IPS DF 6.9 (cell line): Measurements from ENCODE around the gene BRD1.

Experiments used
- DNase-seq: peaks from one replicate; pipeline ENCODE4 v3.0.0-alpha.2; 2013; ENCODE audit warnings: low read depth, low spot score
- H3K27ac ChIP-seq: one replicate; pipeline ENCODE4 v1.5.1; 2013; ENCODE audit warnings: low read length, control low read depth
- H3K27me3 ChIP-seq: 2 replicates; pipeline ENCODE4 v1.6.1; 2013; ENCODE audit warnings: mild to moderate bottlenecking, low read length; ENCODE audit not compliant: control insufficient read depth, insufficient read depth
- H3K36me3 ChIP-seq: 2 replicates; pipeline ENCODE4 v1.6.1; 2013; ENCODE audit warnings: low read length; ENCODE audit not compliant: control insufficient read depth, insufficient read depth
- H3K4me1 ChIP-seq: 2 replicates; pipeline ENCODE4 v1.6.1; 2013; ENCODE audit warnings: low read length; ENCODE audit not compliant: control insufficient read depth, insufficient read depth
- H3K4me3 ChIP-seq: 2 replicates; pipeline ENCODE4 v1.5.1; 2013; ENCODE audit warnings: mild to moderate bottlenecking, low read length
- H3K9me3 ChIP-seq: 2 replicates; pipeline ENCODE4 v1.6.1; 2013; ENCODE audit warnings: low read length, inconsistent platforms; ENCODE audit not compliant: control insufficient read depth, insufficient read depth
- WGBS: extraction: QIAGEN DNeasy Blood & Tissue Kit; methylation state at CpG from one replicate; pipeline ENCODE4 v1.1.7; 2013; ENCODE audit warnings: mixed read lengths, missing lambda C conversion rate; ENCODE audit not compliant: insufficient read length, insufficient coverage; 5-methylcytosine and 5-hydroxymethylcytosine counted together

BRD1 gene

GRCh38 chr22:49811020-49811791 is 16.5 kb downstream of the BRD1 start:
- Histone ChIP-seq H3K27ac (no peak overlapping the region), H3K4me3 (no peak overlapping the region), H3K36me3 (peaks cover 4% of the 10 kb centered on the region; the same call in 1 of the 2 replicates), H3K9me3 (no peaks in the 10 kb centered on the region), H3K27me3 (no peaks in the 10 kb centered on the region), H3K4me1 (peaks cover 3% of the 10 kb centered on the region; the same call in 1 of the 2 replicates)
- no CpG with 5 or more reads among the region's 18 CpGs for WGBS
- no peak for DNase-seq

- Histone ChIP-seq H3K4me3 (no peak overlapping the region), H3K27me3 (no peaks in the 10 kb centered on the region), H3K9me3 (no peaks in the 10 kb centered on the region), H3K36me3 (peaks cover 3% of the 10 kb centered on the region; the same call in 1 of the 2 replicates), H3K27ac (no peak overlapping the region), H3K4me1 (peaks cover 3% of the 10 kb centered on the region; the same call in 1 of the 2 replicates)
- DNase-seq: no peak
- WGBS: no CpG with 5 or more reads among the region's 5 CpGs
Measured at GRCh38 chr22:49810363-49811019, 17.2 kb downstream of the BRD1 start.

GRCh38 chr22:49807780-49808708 is 19.6 kb downstream of the BRD1 start:
- H3K4me3 ChIP-seq: no peak overlapping the region
- no peaks in the 10 kb centered on the region for H3K9me3 ChIP-seq
- no CpG with 5 or more reads among the region's 14 CpGs for whole genome bisulfite sequencing
- 0 out of 2 replicates have a peak, but pooled peaks cover 4% of the 10 kb centered on the region for H3K36me3 ChIP-seq
- H3K27ac ChIP-seq: no peak overlapping the region
- no peaks in the 10 kb centered on the region for H3K27me3 ChIP-seq
- peaks cover 3% of the 10 kb centered on the region; the same call in 1 of the 2 replicates for H3K4me1 ChIP-seq
- no peak for DNase-seq

- WGBS: no CpG with 5 or more reads among the region's 8 CpGs
- no peaks in the 10 kb centered on the region for H3K27me3 ChIP-seq
- H3K4me1 ChIP-seq: no peaks in the 10 kb centered on the region
- no peaks in the 10 kb centered on the region for H3K9me3 ChIP-seq
- no peak overlapping the region for H3K27ac ChIP-seq
- 0 out of 2 replicates have a peak, but pooled peaks cover 6% of the 10 kb centered on the region for H3K36me3 ChIP-seq
- H3K4me3 ChIP-seq: no peak overlapping the region
- DNase-seq: no peak
Measured at GRCh38 chr22:49807129-49807528, 20.5 kb downstream of the BRD1 start.

- Histone ChIP-seq H3K9me3 (no peaks in the 10 kb centered on the region), H3K36me3 (peaks cover 12% of the 10 kb centered on the region), H3K4me1 (peaks cover 1% of the 10 kb centered on the region; the same call in 1 of the 2 replicates), H3K4me3 (no peak overlapping the region), H3K27ac (no peak overlapping the region), H3K27me3 (no peaks in the 10 kb centered on the region)
- no CpG with 5 or more reads among the region's 28 CpGs for WGBS
- DNase-seq: no peak
Measured at GRCh38 chr22:49803737-49804375, 23.8 kb downstream of the BRD1 start.

GRCh38 chr22:49803134-49803533 is 24.5 kb downstream of the BRD1 start:
- H3K4me3 ChIP-seq: no peak overlapping the region
- no peaks in the 10 kb centered on the region for H3K9me3 ChIP-seq
- H3K4me1 ChIP-seq: peaks cover 1% of the 10 kb centered on the region; the same call in 1 of the 2 replicates
- no peak for DNase-seq
- peaks cover 17% of the 10 kb centered on the region for H3K36me3 ChIP-seq
- WGBS: no CpG with 5 or more reads among the region's 18 CpGs
- H3K27ac ChIP-seq: no peak overlapping the region
- no peaks in the 10 kb centered on the region for H3K27me3 ChIP-seq

GRCh38 chr22:49801391-49802060 is 26.1 kb downstream of the BRD1 start:
- DNase-seq: no peak
- Histone ChIP-seq H3K27ac (no peak overlapping the region), H3K9me3 (no peaks in the 10 kb centered on the region), H3K4me3 (no peak overlapping the region), H3K27me3 (no peaks in the 10 kb centered on the region), H3K36me3 (peaks cover 27% of the 10 kb centered on the region), H3K4me1 (peaks cover 1% of the 10 kb centered on the region; the same call in 1 of the 2 replicates)
- no CpG with 5 or more reads among the region's 18 CpGs for WGBS

- H3K4me1 ChIP-seq: peaks cover 1% of the 10 kb centered on the region; the same call in 1 of the 2 replicates
- H3K27me3 ChIP-seq: no peaks in the 10 kb centered on the region
- DNase-seq: no peak
- no peaks in the 10 kb centered on the region for H3K9me3 ChIP-seq
- H3K27ac ChIP-seq: no peak overlapping the region
- H3K36me3 ChIP-seq: peaks cover 29% of the 10 kb centered on the region
- H3K4me3 ChIP-seq: no peak overlapping the region
- no CpG with 5 or more reads among the region's 29 CpGs for WGBS
Measured at GRCh38 chr22:49800408-49801238, 27.1 kb downstream of the BRD1 start.
